ENCODE results near the gene PRKAG3. TPM values are rescaled to one million over a fixed set of nuclear protein-coding genes. Genes with fewer than 3 reads are reported as not detected.
A peak's percentile ranks its signal among the peaks of the same experiment; 100 is the strongest.

Gene PRKAG3
- polyA plus RNA-seq, 1 of the 3 experiments (the other 2 are of a cell fraction): not detected

- no peaks in the 10 kb centered on the region for H3F3A ChIP-seq (replicated peaks; ENCODE audit: insufficient read depth)
- peaks cover 11 to 72% of the 10 kb centered on the region in 2 experiments; a peak in 2 of 4 replicates for H3K4me1 ChIP-seq (ENCODE audit: control insufficient read depth in 1 of 2, insufficient read depth in 2 of 2, low read depth in 1 of 2, low read length in 1 of 2)
- no peaks in the 10 kb centered on the region for H3K36me3 ChIP-seq (replicated peaks in 1 of 2; ENCODE audit: control insufficient read depth in 1 of 2, insufficient read depth in 2 of 2, low read length in 1 of 2)
- no peak overlapping the region for H3K4me2 ChIP-seq
- no peak overlapping the region for H3K4me3 ChIP-seq (ENCODE audit: low read depth in 2 of 2, low read length in 1 of 2)
- ChIA-PET POLR2A (interaction anchor here (0.6 to 1.7 kb wide), 3 partner anchors 11 to 102 kb away, joined by 3 to 4 read pairs (median 3); partner anchors contain the start of gene CDK5R2), CTCF (interaction anchor here (1.0 to 16.1 kb wide), 7 partner anchors 9 to 173 kb away, joined by 3 to 249 read pairs (median 5); partner anchors contain the start of genes CDK5R2 and WNT10A)
- no peaks in the 10 kb centered on the region for H3K9me2 ChIP-seq
- no peaks in the 10 kb centered on the region for H3K9me3 ChIP-seq
- TF ChIP-seq FOSL2 (IDR thresholded peaks at IDR 0.05; ENCODE audit: borderline replicate concordance, low read depth): no peak
- TF ChIP-seq, protein P1, sequence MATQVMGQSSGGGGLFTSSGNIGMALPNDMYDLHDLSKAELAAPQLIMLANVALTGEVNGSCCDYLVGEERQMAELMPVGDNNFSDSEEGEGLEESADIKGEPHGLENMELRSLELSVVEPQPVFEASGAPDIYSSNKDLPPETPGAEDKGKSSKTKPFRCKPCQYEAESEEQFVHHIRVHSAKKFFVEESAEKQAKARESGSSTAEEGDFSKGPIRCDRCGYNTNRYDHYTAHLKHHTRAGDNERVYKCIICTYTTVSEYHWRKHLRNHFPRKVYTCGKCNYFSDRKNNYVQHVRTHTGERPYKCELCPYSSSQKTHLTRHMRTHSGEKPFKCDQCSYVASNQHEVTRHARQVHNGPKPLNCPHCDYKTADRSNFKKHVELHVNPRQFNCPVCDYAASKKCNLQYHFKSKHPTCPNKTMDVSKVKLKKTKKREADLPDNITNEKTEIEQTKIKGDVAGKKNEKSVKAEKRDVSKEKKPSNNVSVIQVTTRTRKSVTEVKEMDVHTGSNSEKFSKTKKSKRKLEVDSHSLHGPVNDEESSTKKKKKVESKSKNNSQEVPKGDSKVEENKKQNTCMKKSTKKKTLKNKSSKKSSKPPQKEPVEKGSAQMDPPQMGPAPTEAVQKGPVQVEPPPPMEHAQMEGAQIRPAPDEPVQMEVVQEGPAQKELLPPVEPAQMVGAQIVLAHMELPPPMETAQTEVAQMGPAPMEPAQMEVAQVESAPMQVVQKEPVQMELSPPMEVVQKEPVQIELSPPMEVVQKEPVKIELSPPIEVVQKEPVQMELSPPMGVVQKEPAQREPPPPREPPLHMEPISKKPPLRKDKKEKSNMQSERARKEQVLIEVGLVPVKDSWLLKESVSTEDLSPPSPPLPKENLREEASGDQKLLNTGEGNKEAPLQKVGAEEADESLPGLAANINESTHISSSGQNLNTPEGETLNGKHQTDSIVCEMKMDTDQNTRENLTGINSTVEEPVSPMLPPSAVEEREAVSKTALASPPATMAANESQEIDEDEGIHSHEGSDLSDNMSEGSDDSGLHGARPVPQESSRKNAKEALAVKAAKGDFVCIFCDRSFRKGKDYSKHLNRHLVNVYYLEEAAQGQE (IDR thresholded peaks at IDR 0.05; ENCODE audit: low read depth, low read length): no peak
- no peak for TF ChIP-seq EP300 (IDR thresholded peaks at IDR 0.05; ENCODE audit: borderline replicate concordance in 1 of 2, low read depth in 1 of 2, low read length in 1 of 2)
- TF ChIP-seq JUND (IDR thresholded peaks at IDR 0.05): no peak
- no peak for TF ChIP-seq EZH2phosphoT487 (IDR thresholded peaks at IDR 0.05; ENCODE audit: borderline replicate concordance, low read depth)
- no peak for TF ChIP-seq PBX3 (IDR thresholded peaks at IDR 0.05)
- H3K79me2 ChIP-seq (ENCODE audit: insufficient read depth): no peaks in the 10 kb centered on the region
- H3K27me3 ChIP-seq (ENCODE audit: insufficient read depth): peaks cover 43% of the 10 kb centered on the region
- no peaks in the 10 kb centered on the region for H4K20me1 ChIP-seq (ENCODE audit: insufficient read depth)
- H3K27ac ChIP-seq (ENCODE audit: low read depth in 2 of 2, low read length in 1 of 2): peak overlapping the region in 1 of 2 experiments; percentile 96; a peak in 2 of 4 replicates
- 75% methylated on average over 1 of the region's 1 CpG for WGBS (ENCODE audit: low lambda C conversion rate)
- no peak overlapping the region for H3K9ac ChIP-seq
- H2AFZ ChIP-seq (ENCODE audit: low read depth): no peak overlapping the region
- DNase-seq: no peak
Measured at GRCh38 chr2:218856896-218857243, 25.3 kb upstream of the PRKAG3 start.

- H3F3A ChIP-seq (replicated peaks; ENCODE audit: insufficient read depth): no peaks in the 10 kb centered on the region
- H3K4me1 ChIP-seq (ENCODE audit: control insufficient read depth in 1 of 2, insufficient read depth in 2 of 2, low read depth in 1 of 2, low read length in 1 of 2): peaks cover 11 to 67% of the 10 kb centered on the region in 2 experiments; a peak in 2 of 4 replicates
- no peak overlapping the region for H3K4me3 ChIP-seq (ENCODE audit: low read depth in 2 of 2, low read length in 1 of 2)
- 40% methylated on average over 12 of the region's 12 CpGs for WGBS (ENCODE audit: low lambda C conversion rate)
- no peaks in the 10 kb centered on the region for H3K9me3 ChIP-seq
- peaks cover 37% of the 10 kb centered on the region for H3K27me3 ChIP-seq (ENCODE audit: insufficient read depth)
- H3K79me2 ChIP-seq (ENCODE audit: insufficient read depth): no peaks in the 10 kb centered on the region
- no peaks in the 10 kb centered on the region for H3K36me3 ChIP-seq (replicated peaks in 1 of 2; ENCODE audit: control insufficient read depth in 1 of 2, insufficient read depth in 2 of 2, low read length in 1 of 2)
- CTCF ChIA-PET: interaction anchor here (1.0 to 16.1 kb wide), 12 partner anchors 9 to 301 kb away, joined by 3 to 249 read pairs (median 4); partner anchors contain the start of genes CDK5R2 and WNT10A
- peak overlapping the region; percentile 29; the same call in 1 of the 2 replicates for H3K4me2 ChIP-seq
- H3K9me2 ChIP-seq: no peaks in the 10 kb centered on the region
- H4K20me1 ChIP-seq (ENCODE audit: insufficient read depth): no peaks in the 10 kb centered on the region
- no peak overlapping the region for H2AFZ ChIP-seq (ENCODE audit: low read depth)
- POLR2A ChIA-PET: interaction anchor here (0.6 to 1.7 kb wide), 6 partner anchors 11 to 316 kb away, joined by 3 to 6 read pairs (median 4); partner anchors contain the start of gene CDK5R2
- DNase-seq: peak; percentile 76
- H3K9ac ChIP-seq: no peak overlapping the region
- H3K27ac ChIP-seq (ENCODE audit: low read depth in 2 of 2, low read length in 1 of 2): peak overlapping the region in 1 of 2 experiments; percentile 96; a peak in 2 of 4 replicates
- TF ChIP-seq MEF2A (IDR thresholded peaks at IDR 0.05; ENCODE audit: borderline replicate concordance, low read depth): no peak
- TF ChIP-seq FOXM1 (IDR thresholded peaks at IDR 0.05; ENCODE audit: low read depth): no peak
- TF ChIP-seq CHD2 (IDR thresholded peaks at IDR 0.05; ENCODE audit: low read length, partially characterized antibody): peak; percentile 83
- no peak for TF ChIP-seq RAD21 (IDR thresholded peaks at IDR 0.05; ENCODE audit: low read length)
- peak in 1 of 2 experiments; percentile 79; a peak in 2 of 4 replicates for TF ChIP-seq EP300 (IDR thresholded peaks at IDR 0.05; ENCODE audit: borderline replicate concordance in 1 of 2, low read depth in 1 of 2, low read length in 1 of 2)
- TF ChIP-seq NRF1 (IDR thresholded peaks at IDR 0.05; ENCODE audit: low read depth, low read length): no peak
- TF ChIP-seq, protein P2, sequence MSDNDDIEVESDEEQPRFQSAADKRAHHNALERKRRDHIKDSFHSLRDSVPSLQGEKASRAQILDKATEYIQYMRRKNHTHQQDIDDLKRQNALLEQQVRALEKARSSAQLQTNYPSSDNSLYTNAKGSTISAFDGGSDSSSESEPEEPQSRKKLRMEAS (IDR thresholded peaks at IDR 0.05; ENCODE audit: low read depth): no peak
- no peak for TF ChIP-seq YY1 (IDR thresholded peaks at IDR 0.05; ENCODE audit: low read depth)
- 0 out of 2 replicates have a peak, but pooled peaks have one; percentile 11 for TF ChIP-seq TCF12 (IDR thresholded peaks at IDR 0.05)
- TF ChIP-seq POLR2AphosphoS5 (IDR thresholded peaks at IDR 0.05; ENCODE audit: low read depth, low read length): no peak
- no peak for TF ChIP-seq EZH2phosphoT487 (IDR thresholded peaks at IDR 0.05; ENCODE audit: borderline replicate concordance, low read depth)
- TF ChIP-seq GATA2 (CRISPR knock-in tag; IDR thresholded peaks at IDR 0.05): peak; percentile 92
- TF ChIP-seq SMC3 (IDR thresholded peaks at IDR 0.05; ENCODE audit: low read depth, low read length): no peak
- TF ChIP-seq, protein P3, sequence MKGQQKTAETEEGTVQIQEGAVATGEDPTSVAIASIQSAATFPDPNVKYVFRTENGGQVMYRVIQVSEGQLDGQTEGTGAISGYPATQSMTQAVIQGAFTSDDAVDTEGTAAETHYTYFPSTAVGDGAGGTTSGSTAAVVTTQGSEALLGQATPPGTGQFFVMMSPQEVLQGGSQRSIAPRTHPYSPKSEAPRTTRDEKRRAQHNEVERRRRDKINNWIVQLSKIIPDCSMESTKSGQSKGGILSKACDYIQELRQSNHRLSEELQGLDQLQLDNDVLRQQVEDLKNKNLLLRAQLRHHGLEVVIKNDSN (IDR thresholded peaks at IDR 0.05; ENCODE audit: borderline replicate concordance, low read depth): no peak
- TF ChIP-seq PBX3 (IDR thresholded peaks at IDR 0.05): no peak
- TF ChIP-seq SIN3A (IDR thresholded peaks at IDR 0.05; ENCODE audit: borderline replicate concordance, low read depth, low read length): no peak
Measured at GRCh38 chr2:218856167-218856895, 24.7 kb upstream of the PRKAG3 start.

All from SK-N-SH (cell line).